K562 (cell line): ENCODE data around the gene SV2C. TPM values are rescaled to one million over a fixed set of nuclear protein-coding genes. Genes with fewer than 3 reads are reported as not detected.

ENCODE experiments used
- ATF1 ChIP-seq, 2 experiments: fragments of 450-650 bp in 1 of 2; IDR thresholded peaks; 2 replicates each; pipeline ENCODE4 v1.6.1; 2016; ENCODE audit warnings: missing compliant biosample characterization in 1 of 2, missing genetic modification characterization in 1 of 2
- CEBPZ ChIP-seq: fragments of 150-350 bp; IDR thresholded peaks from 2 replicates; pipeline ENCODE4 v1.6.1; 2014; ENCODE audit warnings: low read depth, mild to moderate bottlenecking, low read length, borderline replicate concordance
- COPS2 ChIP-seq: fragments of 450-650 bp; conservative IDR thresholded peaks from 2 replicates; pipeline ENCODE4 v1.6.1; 2016; ENCODE audit warnings: mild to moderate bottlenecking, moderate library complexity
- EP300 ChIP-seq: IDR thresholded peaks from 2 replicates; pipeline ENCODE4 v1.6.1; 2012; ENCODE audit warnings: low read length, improper control_type of control experiment
- EP400 ChIP-seq: fragments of 450-650 bp; IDR thresholded peaks from 2 replicates; pipeline ENCODE4 v1.6.1; 2017; ENCODE audit warnings: antibody characterized with exemption, mild to moderate bottlenecking, moderate library complexity
- KLF6 ChIP-seq: fragments of 250-450 bp; sonication (Bioruptor Pico); IDR thresholded peaks from 2 replicates; pipeline ENCODE4 v1.4.0; 2020; ENCODE audit warnings: mild to moderate bottlenecking, moderate library complexity, borderline replicate concordance
- PHB ChIP-seq: fragments of 250-450 bp; sonication (Bioruptor Pico); IDR thresholded peaks from 2 replicates; pipeline ENCODE4 v1.5.0; 2021
- POLR2AphosphoS5 ChIP-seq: IDR thresholded peaks from 2 replicates; pipeline ENCODE4 v1.6.1; 2011; ENCODE audit warnings: mild to moderate bottlenecking, low read depth, low read length, moderate library complexity; ENCODE audit not compliant: control insufficient read depth, insufficient read depth
- PPARD ChIP-seq: fragments of 250-450 bp; sonication (Bioruptor Pico); IDR thresholded peaks from 2 replicates; pipeline ENCODE4 v1.8.0; 2022; ENCODE audit warnings: inconsistent platforms, mild to moderate bottlenecking, moderate library complexity
- PTBP1 ChIP-seq: fragments of 200-400 bp; formaldehyde crosslinking; IDR thresholded peaks from 2 replicates; pipeline ENCODE4 v1.6.1; 2017; ENCODE audit warnings: low read depth, low read length
- SMC3 ChIP-seq: conservative IDR thresholded peaks from 2 replicates; pipeline ENCODE4 v1.6.1; 2011; ENCODE audit warnings: low read depth, low read length, improper control_type of control experiment; ENCODE audit not compliant: insufficient read depth
- SPI1 ChIP-seq: IDR thresholded peaks from 2 replicates; pipeline ENCODE4 v1.6.1; 2011; ENCODE audit warnings: low read depth, low read length, control low read depth, borderline replicate concordance
- THRA ChIP-seq: fragments of 450-650 bp; IDR thresholded peaks from 2 replicates; pipeline ENCODE4 v1.6.1; 2017; ENCODE audit warnings: mild to moderate bottlenecking, moderate library complexity
- TOE1 ChIP-seq, 2 experiments: fragments of 450-650 bp in 1 of 2; sonication (generic) in 1 of 2; formaldehyde crosslinking in 1 of 2; IDR thresholded peaks; 2 replicates each; pipeline versions ENCODE4 v1.7.1 to v1.8.0; 2016 to 2022; ENCODE audit warnings: borderline replicate concordance in 2 of 2, mild to moderate bottlenecking in 2 of 2, antibody characterized with exemption in 1 of 2, inconsistent platforms in 1 of 2, low read depth in 1 of 2, missing genetic modification reagents in 1 of 2, moderate library complexity in 1 of 2
- TRIM28 ChIP-seq: fragments of 450-650 bp; IDR thresholded peaks from 2 replicates; pipeline ENCODE4 v1.6.1; 2017
- U2AF1 ChIP-seq: fragments of 200-400 bp; formaldehyde crosslinking; optimal IDR thresholded peaks from 2 replicates; pipeline ENCODE3; 2017; ENCODE audit warnings: mild to moderate bottlenecking, low read depth, low read length, moderate library complexity
- ZNF311 ChIP-seq: fragments of 250-450 bp; sonication (Bioruptor Pico); IDR thresholded peaks from 2 replicates; pipeline ENCODE4 v1.4.0; 2020; ENCODE audit warnings: mild to moderate bottlenecking, moderate library complexity
- ZNF584 ChIP-seq: fragments of 200-800 bp; sonication (Bioruptor generic); IDR thresholded peaks from 2 replicates; pipeline ENCODE4 v1.6.1; 2016; ENCODE audit warnings: low read depth, mild to moderate bottlenecking, missing genetic modification characterization, missing compliant biosample characterization
- polyA plus RNA-seq, 8 experiments: library from polyadenylated mRNA; depleted of rRNA in 4 of 8; stranded (reverse) in 5 of 8; unstranded in 3 of 8; fragments of >200 nt; fragmentation: Nextera tagmentation in 2 of 8; fragmentation: Illumina TruSeq in 1 of 8; extraction: Ambion mirVana in 2 of 8; extraction: Trizol in 1 of 8; gene quantifications; 2 replicates each; pipeline versions ENCODE4 v1.2.1 to v1.2.3, GENCODE V29; 2011 to 2014; ENCODE audit warnings: inconsistent platforms in 1 of 8, missing spikeins in 1 of 8
- total RNA-seq, 7 experiments: library from RNA; depleted of rRNA in 6 of 7; stranded (reverse); fragments of >200 nt in 6 of 7; fragmentation: Illumina TruSeq in 2 of 7; extraction: Trizol in 2 of 7; gene quantifications; 2 replicates each; pipeline versions ENCODE4 v1.2.1 to v1.2.3, GENCODE V29; 2011 to 2021; ENCODE audit warnings: low replicate concordance in 1 of 7
- TF ChIP-seq, protein P1 (sequence below), 2 experiments: IDR thresholded peaks; 2 replicates each; pipeline ENCODE4 v1.6.1; 2011; ENCODE audit warnings: borderline replicate concordance in 1 of 2, control low read depth in 1 of 2, low read depth in 1 of 2, low read length in 1 of 2, mild to moderate bottlenecking in 1 of 2, mixed read lengths in 1 of 2, moderate library complexity in 1 of 2; ENCODE audit not compliant: insufficient read depth in 1 of 2, insufficient read length in 1 of 2, poor library complexity in 1 of 2, severe bottlenecking in 1 of 2; ENCODE audit errors: extremely low read depth in 1 of 2
- TF ChIP-seq, protein P2 (sequence below): IDR thresholded peaks from 2 replicates; pipeline ENCODE4 v1.6.1; 2011; ENCODE audit not compliant: insufficient read length; ENCODE audit errors: extremely low read depth
- TF ChIP-seq, protein P3 (sequence below): sonication (generic); formaldehyde crosslinking; IDR thresholded peaks from 2 replicates; pipeline ENCODE4 v1.8.1; 2023; ENCODE audit warnings: mild to moderate bottlenecking, missing genetic modification reagents

SV2C gene
- total and polyA plus RNA-seq, 9 of the 15 experiments (the other 6 are each of a cell fraction or from before 2014, with no cell fraction given): 0.05 TPM; not detected in 8

DNA sequence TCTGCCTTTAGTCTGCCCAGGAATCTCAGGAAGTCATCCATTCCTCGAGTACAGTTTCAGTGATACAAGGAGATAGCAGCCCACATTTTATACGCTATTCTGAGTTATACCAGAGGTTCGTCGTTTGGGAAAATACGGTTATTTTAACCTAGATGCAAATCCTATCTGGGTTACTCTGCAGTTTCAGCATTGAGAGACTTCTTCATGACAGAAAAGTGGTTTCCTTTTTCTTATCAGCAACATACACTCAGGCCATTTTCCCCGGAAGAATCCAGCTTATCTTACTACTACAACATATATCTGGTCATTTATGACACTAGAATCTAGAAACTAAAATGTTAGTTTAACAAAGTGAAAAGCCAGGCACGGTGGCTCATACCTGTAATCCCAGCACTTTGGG is 236.5 kb downstream of the SV2C start (continued):
- TF ChIP-seq CEBPZ (no peak), THRA (no peak), TRIM28 (no peak), TOE1 (IDR thresholded peaks at IDR 0.05; ENCODE audit: borderline replicate concordance) (no peak), TOE1 (CRISPR knock-in tag; IDR thresholded peaks at IDR 0.05; ENCODE audit: borderline replicate concordance, low read depth) (no peak), KLF6 (no peak), PPARD (CRISPR knock-in tag) (no peak), EP300 (peak; percentile 96), ZNF584 (CRISPR knock-in tag) (no peak), SMC3 (no peak), PHB (CRISPR knock-in tag) (no peak), PTBP1 (no peak), POLR2AphosphoS5 (peak; percentile 61), COPS2 (no peak), ATF1 (CRISPR knock-in tag; IDR thresholded peaks at IDR 0.05) (no peak), ATF1 (tag; IDR thresholded peaks at IDR 0.05) (peak; percentile 65), SPI1 (no peak), ZNF311 (CRISPR knock-in tag) (no peak), U2AF1 (no peak), EP400 (peak; percentile 10; the same call in 1 of the 2 replicates)
- TF ChIP-seq, protein P1, sequence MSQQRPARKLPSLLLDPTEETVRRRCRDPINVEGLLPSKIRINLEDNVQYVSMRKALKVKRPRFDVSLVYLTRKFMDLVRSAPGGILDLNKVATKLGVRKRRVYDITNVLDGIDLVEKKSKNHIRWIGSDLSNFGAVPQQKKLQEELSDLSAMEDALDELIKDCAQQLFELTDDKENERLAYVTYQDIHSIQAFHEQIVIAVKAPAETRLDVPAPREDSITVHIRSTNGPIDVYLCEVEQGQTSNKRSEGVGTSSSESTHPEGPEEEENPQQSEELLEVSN (IDR thresholded peaks at IDR 0.05; ENCODE audit: borderline replicate concordance in 1 of 2, extremely low read depth in 1 of 2, insufficient read depth in 1 of 2, insufficient read length in 1 of 2, low read depth in 1 of 2, low read length in 1 of 2, poor library complexity in 1 of 2, severe bottlenecking in 1 of 2): no peak
- TF ChIP-seq, protein P2, sequence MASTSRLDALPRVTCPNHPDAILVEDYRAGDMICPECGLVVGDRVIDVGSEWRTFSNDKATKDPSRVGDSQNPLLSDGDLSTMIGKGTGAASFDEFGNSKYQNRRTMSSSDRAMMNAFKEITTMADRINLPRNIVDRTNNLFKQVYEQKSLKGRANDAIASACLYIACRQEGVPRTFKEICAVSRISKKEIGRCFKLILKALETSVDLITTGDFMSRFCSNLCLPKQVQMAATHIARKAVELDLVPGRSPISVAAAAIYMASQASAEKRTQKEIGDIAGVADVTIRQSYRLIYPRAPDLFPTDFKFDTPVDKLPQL: no peak
- TF ChIP-seq, protein P3, sequence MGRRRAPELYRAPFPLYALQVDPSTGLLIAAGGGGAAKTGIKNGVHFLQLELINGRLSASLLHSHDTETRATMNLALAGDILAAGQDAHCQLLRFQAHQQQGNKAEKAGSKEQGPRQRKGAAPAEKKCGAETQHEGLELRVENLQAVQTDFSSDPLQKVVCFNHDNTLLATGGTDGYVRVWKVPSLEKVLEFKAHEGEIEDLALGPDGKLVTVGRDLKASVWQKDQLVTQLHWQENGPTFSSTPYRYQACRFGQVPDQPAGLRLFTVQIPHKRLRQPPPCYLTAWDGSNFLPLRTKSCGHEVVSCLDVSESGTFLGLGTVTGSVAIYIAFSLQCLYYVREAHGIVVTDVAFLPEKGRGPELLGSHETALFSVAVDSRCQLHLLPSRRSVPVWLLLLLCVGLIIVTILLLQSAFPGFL: no peak
